KOPT-K1 (cell line): ENCODE data around the gene SPATA6L.
"Not testable (repeated sequence)": the region's sequence is repeated elsewhere in the genome, so short reads cannot be mapped to it uniquely, and the experiment has no call there.

Experiments used
- H3K27ac ChIP-seq: fragments of 200-600 bp; sonication (generic); 2 replicates; pipeline ENCODE4 v1.5.1; 2016; ENCODE audit warnings: antibody characterized with exemption, mild to moderate bottlenecking, low read depth, low read length; ENCODE audit not compliant: poor library complexity, severe bottlenecking
- H3K36me3 ChIP-seq: fragments of 200-600 bp; sonication (generic); 2 replicates; pipeline ENCODE4 v1.5.1; 2017; ENCODE audit warnings: antibody characterized with exemption, mild to moderate bottlenecking, low read length, moderate library complexity; ENCODE audit not compliant: insufficient read depth
- H3K9me3 ChIP-seq: fragments of 200-600 bp; sonication (generic); 2 replicates; pipeline ENCODE4 v1.5.1; 2017; ENCODE audit warnings: antibody characterized with exemption, low read length, mild to moderate bottlenecking; ENCODE audit not compliant: insufficient read depth, poor library complexity, severe bottlenecking

Gene SPATA6L

DNA sequence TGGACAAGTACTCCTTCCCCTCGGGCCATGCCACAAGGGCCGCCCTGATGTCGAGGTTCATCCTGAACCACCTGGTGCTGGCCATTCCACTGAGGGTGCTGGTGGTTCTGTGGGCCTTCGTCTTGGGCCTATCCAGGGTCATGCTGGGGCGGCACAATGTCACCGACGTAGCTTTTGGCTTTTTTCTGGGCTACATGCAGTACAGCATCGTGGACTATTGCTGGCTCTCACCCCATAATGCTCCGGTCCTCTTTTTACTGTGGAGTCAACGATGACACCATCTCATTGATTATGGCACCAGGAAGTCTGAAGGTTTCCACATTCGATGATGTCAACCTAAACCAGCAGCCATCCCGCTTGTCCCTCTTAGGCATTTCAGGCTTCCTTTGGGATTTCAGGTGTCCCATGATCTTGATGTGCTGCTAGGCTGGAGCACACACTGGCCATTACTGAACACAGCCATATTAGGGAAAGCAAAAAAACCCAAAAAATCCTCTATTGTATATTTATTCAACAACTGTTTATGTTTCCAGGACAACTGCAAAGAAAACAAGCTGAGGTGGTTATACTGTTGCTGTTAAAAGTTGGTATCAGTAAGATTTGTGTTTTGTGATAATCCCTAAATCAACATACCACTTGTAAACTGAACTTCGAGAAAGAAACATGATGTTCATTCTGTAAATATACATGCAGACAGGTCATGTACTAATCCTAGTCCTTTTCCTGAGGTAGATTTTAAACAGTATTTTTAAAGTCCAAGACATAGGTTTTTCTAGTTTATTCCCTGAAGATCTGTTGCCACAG is 3.1 kb downstream of the SPATA6L start:
- H3K9me3 ChIP-seq, result no peaks in the 10 kb centered on the region
- no peak overlapping the region for H3K27ac ChIP-seq
- no peaks in the 10 kb centered on the region for H3K36me3 ChIP-seq

DNA sequence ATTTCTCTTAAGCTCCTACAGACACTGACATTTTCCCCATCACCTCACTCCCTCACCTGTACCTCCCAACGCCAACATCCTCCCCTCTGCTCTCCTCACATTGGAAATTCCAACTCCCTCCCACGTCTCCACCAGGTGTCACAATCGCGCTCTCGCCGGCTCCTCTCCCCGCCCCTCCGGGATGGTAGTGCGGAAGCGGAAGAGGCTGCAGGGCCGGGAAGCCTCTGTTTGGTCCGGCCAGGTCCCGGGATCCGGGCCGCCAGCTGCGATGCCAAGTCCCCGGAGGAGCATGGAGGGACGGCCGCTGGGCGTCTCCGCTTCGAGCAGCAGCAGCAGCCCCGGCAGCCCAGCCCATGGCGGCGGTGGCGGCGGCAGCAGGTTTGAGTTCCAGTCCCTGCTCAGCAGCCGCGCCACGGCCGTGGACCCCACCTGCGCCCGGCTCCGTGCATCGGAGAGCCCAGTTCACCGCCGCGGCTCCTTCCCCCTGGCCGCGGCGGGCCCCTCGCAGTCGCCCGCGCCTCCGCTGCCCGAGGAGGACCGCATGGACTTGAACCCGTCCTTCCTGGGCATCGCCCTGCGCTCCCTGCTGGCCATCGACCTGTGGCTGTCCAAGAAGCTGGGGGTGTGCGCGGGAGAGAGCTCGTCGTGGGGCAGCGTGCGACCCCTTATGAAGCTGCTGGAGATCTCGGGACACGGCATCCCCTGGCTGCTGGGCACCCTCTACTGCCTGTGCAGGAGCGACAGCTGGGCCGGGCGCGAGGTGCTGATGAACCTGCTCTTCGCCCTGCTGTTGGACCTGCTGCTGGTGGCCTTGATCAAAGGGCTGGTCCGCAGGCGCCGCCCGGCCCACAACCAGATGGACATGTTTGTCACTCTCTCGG is 3.9 kb downstream of the SPATA6L start, which contains the start of gene PLPP6:
Gene PLPP6, plus strand, starts transcription at position 187 of the 881 bp plus-strand sequence. Its CDS starts 82 bp downstream, at position 269.
- H3K36me3 ChIP-seq, result no peaks in the 10 kb centered on the region
- no peaks in the 10 kb centered on the region for H3K9me3 ChIP-seq
- peak within 1 kb of the TSS; percentile 45 for H3K27ac ChIP-seq

DNA sequence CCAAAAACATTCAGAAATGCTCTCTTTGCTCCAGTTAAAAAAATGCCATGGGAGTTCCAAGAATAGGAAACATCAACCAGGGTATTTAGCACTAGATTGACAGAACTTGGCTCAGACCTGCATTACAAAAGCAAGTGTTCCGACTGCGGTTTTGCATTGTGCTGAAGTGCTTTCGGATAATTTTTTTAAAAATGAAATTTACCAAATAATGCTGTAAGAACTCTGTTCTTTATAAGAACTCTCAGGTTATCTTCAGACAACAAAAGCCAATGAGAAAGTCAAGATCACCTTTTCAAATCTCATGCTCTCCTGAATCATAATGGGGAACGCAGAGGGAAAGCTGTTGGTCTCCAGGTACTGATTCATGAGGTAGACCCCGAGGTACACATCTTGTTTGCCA is 4.7 kb downstream of the SPATA6L start:
- Histone ChIP-seq H3K27ac (no peak overlapping the region), H3K36me3 (no peaks in the 10 kb centered on the region), H3K9me3 (no peaks in the 10 kb centered on the region)

DNA sequence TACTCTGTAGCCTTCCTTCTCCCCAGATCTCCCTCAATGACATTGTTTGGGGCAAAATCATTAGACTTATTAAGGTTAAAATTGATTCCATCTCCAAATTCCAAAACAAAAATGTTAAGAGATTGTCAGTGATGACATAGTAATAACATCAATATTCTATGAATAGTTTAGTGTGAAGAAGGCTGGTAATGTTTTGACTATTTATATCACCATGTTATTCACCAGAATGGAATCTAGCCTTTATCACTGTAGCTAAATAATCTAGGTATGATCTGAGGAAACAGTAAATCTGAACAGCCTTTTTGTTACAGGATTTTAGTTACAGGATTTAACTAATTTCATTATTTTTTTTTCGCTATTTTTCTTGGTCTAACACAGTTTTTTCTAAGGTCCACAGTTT is 5.1 kb downstream of the SPATA6L start:
- Histone ChIP-seq H3K36me3 (no peaks in the 10 kb centered on the region), H3K9me3 (no peaks in the 10 kb centered on the region), H3K27ac (no peak overlapping the region)

DNA sequence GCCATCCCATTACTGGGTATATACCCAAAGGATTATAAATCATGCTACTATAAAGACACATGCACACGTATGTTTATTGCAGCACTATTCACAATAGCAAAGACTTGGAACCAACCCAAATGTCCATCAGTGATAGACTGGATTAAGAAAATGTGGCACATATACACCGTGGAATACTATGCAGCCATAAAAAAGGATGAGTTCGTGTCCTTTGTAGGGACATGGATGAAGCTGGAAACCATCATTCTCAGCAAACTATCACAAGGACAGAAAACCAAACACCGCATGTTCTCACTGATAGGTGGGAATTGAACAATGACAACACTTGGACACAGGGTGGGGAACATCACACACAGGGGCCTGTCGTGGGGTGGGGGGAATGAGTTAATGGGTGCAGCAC is 5.6 kb downstream of the SPATA6L start:
- not testable (repeated sequence) for H3K36me3 ChIP-seq, H3K9me3 ChIP-seq, H3K27ac ChIP-seq

DNA sequence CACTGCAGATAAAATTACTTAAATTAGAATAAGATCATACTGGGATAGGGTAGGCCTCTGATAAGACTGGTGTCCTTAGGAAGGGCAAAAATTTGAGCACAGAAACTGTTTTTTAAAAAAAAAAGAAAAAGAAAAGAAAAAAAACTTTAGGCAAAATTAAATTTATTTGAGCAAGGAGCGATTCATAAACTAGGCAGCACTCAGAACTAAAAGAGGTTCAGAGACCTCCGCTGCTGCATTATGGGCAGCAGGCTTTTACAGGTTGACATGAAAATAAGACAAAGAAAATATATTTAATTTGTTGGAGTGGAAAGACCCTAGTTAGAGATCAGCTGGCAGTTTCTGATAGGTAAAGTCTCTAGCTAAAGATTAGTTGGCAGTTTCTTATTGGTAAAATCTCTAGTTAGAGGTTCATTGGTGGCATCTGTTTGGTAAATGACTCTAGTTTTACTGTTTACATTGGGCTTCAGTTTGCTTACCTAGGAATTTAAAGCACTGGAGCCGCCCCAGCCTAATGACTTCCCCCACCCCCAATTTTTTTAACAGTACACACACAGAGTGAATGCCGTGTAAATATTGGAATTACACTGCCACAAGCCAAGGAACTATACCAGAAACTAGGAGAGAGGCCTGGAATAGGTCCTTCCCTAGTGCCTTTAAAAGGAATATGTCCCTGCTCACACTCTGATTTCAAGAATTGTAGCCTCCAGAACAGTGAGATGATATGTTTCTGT is 8.7 kb downstream of the SPATA6L start:
- Histone ChIP-seq H3K9me3 (no peaks in the 10 kb centered on the region), H3K36me3 (no peaks in the 10 kb centered on the region), H3K27ac (no peak overlapping the region)

DNA sequence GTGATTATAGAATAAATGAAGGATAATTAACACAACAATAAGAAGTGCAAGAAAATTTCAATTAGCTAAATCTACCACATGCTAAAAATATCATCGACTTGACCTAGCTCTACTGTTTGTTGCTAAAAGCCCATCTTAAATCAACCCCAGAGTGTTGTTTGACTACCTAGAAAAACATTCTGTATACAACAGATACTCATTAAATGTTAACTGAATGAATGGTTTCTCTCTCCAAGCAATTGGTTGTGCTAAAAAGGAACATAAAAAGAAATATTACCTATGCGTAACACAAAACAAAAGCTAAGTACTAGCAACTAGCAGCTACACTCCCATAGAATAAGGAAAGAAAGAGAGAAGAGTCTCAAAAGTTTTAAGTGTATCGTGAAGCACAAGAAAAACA is 9.7 kb downstream of the SPATA6L start:
- H3K36me3 ChIP-seq, result no peaks in the 10 kb centered on the region
- no peak overlapping the region for H3K27ac ChIP-seq
- no peaks in the 10 kb centered on the region for H3K9me3 ChIP-seq

DNA sequence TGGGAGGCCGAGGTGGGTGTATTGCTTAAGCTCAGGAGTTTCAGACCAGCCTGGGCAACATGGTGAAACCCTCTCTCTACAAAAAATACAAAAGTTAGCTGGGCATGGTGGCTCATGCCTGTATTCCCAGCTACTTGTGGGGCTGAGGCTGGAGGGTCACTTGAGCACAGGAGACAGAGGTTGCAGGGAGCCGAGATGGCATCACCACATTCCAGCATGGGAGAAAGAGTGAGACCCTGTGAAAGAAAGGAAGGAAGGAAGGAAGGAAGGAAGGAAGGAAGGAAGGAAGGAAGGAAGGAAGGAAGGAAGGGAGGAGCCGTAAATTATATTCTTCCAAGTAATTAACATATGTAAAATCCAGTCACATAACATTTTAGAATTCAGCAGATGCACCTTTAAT is 10.1 kb downstream of the SPATA6L start:
- H3K9me3 ChIP-seq, H3K36me3 ChIP-seq, H3K27ac ChIP-seq: not testable (repeated sequence)

DNA sequence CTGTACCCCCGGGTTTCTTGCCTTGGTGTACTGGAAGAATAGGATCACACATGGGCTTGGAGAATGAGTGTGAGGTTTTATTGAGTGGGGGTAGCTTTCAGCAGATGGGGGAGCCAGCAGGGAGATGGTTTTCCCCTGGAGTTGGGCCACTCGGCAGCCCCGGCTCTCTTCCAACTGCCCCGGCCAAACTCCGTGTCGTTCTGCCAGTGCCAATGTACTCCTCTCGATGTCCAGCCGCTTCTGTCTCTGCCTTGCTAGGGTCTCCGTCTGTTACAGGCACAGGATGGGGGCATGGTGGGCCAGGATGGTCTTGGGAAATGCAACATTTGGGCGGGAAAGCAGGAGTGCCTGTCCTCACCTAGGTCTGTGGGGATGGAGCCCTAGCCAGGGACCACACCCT is 11.7 kb downstream of the SPATA6L start:
- no peaks in the 10 kb centered on the region for H3K36me3 ChIP-seq
- H3K27ac ChIP-seq, result no peak overlapping the region
- H3K9me3 ChIP-seq, result no peaks in the 10 kb centered on the region

DNA sequence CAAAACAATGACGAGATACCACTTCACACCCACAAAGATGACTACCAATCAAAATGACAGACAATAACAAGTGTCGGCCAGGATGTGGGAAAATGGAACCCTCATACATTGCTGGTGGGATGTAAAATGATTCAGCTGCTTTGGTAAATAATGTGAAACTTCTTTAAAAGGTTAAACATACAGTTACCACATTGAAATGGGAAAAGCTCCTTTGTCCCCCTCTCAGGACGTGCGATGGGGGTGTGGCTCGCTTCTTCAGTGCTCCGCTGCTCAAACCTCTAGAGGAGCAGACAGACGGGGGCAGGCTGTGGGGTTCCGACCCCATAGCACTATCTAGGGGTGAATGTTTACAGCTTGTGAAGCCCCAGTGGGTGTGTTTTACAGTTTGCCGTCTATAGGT is 12.2 kb downstream of the SPATA6L start:
- H3K36me3 ChIP-seq, result no peaks in the 10 kb centered on the region
- H3K9me3 ChIP-seq, result no peaks in the 10 kb centered on the region
- H3K27ac ChIP-seq, result no peak overlapping the region

DNA sequence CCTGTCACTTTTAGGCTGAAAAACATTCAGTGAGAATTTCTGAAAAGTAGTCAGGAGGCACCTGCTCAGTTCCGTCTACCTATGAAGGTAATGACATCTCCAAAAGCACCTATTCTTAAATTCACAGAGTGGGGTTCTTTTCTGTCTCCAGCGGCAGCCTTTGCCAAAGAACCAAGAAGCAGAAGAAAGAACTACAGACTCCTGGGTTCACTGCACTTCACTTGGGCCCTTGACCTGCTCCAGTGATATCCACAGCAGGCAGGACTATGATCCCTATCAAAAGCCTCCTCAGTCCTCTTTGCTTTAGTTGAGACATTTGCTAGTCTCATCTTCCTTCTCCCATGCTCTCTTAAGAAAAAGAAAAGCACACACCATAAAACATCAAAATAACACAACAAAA is 23.9 kb downstream of the SPATA6L start:
- Histone ChIP-seq H3K36me3 (no peaks in the 10 kb centered on the region), H3K9me3 (no peaks in the 10 kb centered on the region), H3K27ac (no peak overlapping the region)

DNA sequence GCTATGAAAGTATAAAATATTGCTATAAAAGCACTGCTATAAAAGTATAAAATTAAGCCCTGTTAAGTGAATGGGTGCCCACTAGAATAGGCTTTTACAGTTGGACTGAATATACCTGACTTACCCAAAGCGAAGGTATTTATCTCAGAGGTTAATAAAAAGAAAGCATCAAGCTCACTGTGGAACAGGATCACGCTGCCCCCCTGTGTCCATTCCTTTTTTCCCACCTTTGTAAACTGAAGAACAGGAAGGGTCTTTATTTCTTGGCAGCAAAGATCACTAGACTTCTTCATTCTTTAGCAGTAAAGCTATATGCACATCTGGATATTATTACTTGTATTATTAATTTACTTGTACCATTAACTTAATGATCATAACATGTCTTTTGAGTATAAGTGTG is 26.3 kb downstream of the SPATA6L start:
- H3K36me3 ChIP-seq, result no peaks in the 10 kb centered on the region
- H3K27ac ChIP-seq, result no peak overlapping the region
- no peaks in the 10 kb centered on the region for H3K9me3 ChIP-seq

DNA sequence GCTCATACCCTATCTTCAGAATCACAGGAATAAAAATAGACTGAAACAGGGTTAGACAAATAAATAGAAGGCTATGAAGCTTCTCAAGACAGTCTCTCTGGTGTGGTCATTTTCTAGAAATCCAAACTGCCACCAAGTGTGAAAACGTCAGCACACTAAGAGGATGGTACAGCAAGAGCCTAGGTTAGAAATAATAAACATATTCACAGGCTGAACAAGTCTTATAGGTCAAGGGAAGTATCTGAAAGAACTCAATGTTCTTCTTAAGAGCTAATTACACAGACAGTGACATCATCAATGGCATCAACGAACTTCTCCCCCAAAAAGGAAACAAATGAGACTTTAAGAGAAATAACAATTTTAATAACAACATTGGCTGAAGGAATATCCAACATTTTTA is 26.9 kb downstream of the SPATA6L start:
- H3K36me3 ChIP-seq, result no peaks in the 10 kb centered on the region
- no peaks in the 10 kb centered on the region for H3K9me3 ChIP-seq
- no peak overlapping the region for H3K27ac ChIP-seq

DNA sequence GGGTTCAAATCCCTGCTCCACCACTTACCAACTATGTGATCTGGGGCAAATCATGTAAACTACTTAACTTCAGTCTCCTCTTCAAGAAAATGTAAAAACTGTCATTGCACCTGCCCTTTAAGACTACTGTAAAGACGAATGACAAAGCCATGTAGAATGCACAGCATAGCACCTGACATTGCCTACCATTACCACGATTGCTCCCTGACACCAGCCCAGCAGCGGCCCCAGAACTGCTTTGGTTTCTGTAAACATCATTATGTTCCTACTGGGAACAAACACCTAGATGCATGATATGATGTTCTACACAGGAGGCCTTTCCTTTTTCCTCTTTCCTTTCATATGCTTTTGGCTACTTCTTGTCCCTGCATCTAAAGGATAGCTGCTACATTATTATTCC is 27.3 kb downstream of the SPATA6L start:
- Histone ChIP-seq H3K36me3 (no peaks in the 10 kb centered on the region), H3K27ac (no peak overlapping the region), H3K9me3 (no peaks in the 10 kb centered on the region)

DNA sequence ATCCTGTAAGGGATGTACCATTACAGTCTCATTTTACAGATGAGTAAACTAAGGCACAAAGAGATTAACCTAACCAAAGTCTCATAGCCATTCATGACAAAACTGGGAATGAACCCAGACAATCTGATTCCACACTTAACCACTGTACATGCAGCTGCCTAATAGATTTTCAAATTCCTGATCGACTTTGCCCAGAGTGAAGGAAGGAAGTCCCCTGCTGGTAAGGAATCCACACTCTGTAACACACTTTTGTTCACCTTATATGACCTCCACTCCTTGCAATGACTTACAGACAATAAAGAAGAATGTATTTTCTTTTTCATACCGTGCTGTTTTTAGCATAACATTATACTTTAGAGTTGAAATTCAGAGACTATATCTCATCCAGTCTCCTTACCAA is 35.4 kb downstream of the SPATA6L start:
- Histone ChIP-seq H3K36me3 (no peaks in the 10 kb centered on the region), H3K9me3 (no peaks in the 10 kb centered on the region), H3K27ac (no peak overlapping the region)
